Activated CD8-positive, alpha-beta memory T cell treated with anti-CD3 and anti-CD28 coated beads for 4 hours (primary cell): ENCODE measurements around the gene RGS9.
"Not testable (repeated sequence)": the region's sequence is repeated elsewhere in the genome, so short reads cannot be mapped to it uniquely, and the experiment has no call there.

ENCODE experiments used
- DNase-seq, 2 donors: peaks; one replicate each; pipeline ENCODE4 v3.0.0-alpha.2; 2020; ENCODE audit warnings: low read depth in 2 of 2

Gene RGS9

GRCh38 chr17:65183736-65184135 is 46.6 kb downstream of the RGS9 start:
- DNase-seq = no peak

- no peak for DNase-seq
Measured at GRCh38 chr17:65184235-65184959, 47.2 kb downstream of the RGS9 start.

- no peak for DNase-seq
Measured at GRCh38 chr17:65185062-65185461, 47.9 kb downstream of the RGS9 start.

DNA sequence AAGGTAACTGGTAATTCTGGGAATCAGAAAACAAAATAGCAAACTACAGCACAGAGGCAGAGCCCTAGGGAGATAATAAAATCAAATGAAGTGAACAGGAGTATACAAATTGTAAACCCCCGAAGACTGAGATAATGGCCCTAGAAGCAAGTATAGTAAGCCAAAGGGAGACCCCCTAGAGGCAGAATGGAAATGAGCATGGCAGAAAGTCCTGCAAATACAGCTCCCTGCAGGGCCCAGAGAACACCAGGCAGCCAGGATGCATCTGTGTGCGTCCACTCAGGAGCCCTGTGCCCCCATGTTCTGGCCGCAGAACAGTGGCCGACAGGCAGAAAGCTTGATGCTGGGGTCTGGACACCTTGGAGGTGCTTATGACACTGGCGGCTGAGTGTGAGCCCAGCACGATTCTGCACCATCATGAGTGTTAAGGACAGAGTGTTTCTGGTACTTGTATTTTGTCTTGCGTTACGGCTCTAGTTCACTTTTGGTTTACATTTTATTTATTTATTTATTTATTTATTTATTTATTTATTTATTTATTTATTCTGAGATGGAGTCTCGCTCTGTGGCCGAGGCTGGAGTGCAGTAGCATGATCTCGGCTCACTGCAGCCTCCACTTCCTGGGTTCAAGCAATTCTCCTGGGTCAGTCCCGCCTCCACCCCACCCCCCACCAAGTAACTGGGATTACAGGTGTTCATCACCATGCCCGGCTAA is 48.7 kb downstream of the RGS9 start:
- DNase-seq = no peak

GRCh38 chr17:65190467-65191097 is 53.4 kb downstream of the RGS9 start:
- DNase-seq = no peak

GRCh38 chr17:65191811-65192740 is 54.9 kb downstream of the RGS9 start:
- DNase-seq = no peak

- no peak for DNase-seq
Measured at GRCh38 chr17:65193305-65193704, 56.1 kb downstream of the RGS9 start.

DNA sequence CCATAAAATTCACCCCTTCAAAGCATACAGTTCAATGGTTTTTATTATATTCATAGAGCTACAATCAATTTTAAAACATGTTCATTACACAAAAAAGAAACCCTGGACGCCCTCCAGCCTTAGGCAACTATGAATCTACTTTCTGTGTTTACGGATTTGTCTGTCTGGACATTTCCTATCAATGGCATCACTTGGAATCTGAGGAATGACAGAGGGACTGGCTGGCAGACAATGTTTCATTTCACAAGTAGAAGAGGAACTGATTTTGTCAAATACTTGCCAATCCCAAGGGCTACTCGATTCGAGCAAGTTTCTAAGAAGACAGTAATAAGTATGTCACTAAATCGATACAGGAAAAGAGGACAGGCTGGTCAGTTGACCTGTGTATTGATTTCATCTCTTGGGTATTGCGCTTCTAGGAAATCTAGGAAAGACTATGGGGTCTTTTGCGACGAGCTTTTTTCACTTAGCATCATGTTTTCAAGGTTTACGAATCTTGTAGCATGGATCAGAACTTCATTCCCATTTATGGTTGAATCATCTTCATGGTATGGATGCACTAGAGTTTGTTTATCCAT is 56.6 kb downstream of the RGS9 start:
- no peak for DNase-seq

- no peak for DNase-seq
Measured at GRCh38 chr17:65194670-65195334, 57.6 kb downstream of the RGS9 start.

DNA sequence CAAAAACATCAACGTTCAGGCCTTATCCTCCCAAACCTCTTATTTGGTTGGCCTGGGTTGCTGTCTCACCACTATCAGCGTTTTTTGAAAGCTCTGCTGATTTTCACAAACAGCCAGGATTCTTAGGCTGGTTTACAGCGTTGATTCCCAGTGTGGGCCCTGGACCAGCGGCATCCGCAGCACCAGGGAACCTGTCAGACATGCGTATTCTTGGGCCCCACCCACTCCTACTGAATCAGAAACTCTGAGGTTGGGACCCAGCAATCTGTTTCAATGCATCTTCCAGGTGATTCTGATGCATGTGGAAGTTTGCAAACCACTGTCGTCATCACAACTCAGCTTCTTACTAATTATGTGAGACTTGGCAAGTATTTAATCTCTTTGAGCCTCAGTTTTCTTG is 58.5 kb downstream of the RGS9 start:
- DNase-seq = no peak

- no peak for DNase-seq
Measured at GRCh38 chr17:65196617-65197016, 59.4 kb downstream of the RGS9 start.

- no peak for DNase-seq
Measured at GRCh38 chr17:65197201-65197600, 60.0 kb downstream of the RGS9 start.

DNA sequence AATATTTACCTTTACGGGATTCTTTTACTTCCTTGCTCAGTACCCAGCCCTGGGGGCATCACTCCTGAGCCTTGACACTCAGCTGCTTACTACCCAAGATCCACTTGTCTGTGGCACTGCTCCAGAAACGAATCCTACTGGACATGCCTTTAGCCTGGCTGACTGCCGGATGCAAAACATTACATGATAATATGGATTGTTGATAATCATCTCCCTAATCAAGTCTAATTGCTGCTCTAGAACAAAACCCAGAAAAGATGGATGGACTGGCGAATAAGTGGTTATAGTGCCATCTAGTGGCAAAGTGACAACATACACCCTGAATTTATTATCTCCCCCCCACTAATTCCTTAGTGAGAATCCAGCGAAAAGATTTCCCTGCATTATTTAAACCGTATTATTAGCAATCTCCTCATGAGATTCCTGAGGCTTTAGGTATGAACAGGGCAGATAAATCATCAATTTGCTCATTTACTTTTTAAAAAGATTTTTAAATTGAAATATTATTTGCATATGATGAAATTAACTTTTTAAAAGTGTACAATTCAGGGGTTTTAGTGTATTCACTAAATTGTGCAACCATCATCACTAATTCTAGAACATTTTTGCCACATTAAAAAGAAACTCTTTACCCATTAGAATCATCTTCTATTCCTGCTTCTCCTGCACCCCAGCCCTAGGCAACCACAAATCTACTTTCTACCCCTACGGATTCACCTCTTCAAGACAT is 61.6 kb downstream of the RGS9 start:
- no peak for DNase-seq

DNA sequence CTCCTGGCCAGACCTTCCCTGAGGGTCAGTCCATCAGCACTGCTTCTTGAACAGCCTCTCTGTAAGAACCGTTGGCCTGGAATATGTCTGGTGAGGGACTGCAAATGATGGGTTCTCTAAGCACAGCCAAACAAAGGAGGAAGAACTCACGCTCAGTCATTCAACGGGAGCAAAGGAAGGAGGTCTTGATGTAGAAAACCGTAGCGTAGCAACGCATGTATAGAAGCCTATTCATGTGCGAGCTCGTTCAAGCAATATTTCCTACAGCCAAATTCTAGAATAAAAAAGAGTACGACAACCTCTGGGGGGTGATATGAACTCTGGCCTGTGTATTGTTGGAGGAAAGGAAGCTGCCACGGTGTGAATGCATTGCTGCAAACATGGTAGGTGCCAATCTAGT is 64.2 kb downstream of the RGS9 start:
- no peak for DNase-seq

DNA sequence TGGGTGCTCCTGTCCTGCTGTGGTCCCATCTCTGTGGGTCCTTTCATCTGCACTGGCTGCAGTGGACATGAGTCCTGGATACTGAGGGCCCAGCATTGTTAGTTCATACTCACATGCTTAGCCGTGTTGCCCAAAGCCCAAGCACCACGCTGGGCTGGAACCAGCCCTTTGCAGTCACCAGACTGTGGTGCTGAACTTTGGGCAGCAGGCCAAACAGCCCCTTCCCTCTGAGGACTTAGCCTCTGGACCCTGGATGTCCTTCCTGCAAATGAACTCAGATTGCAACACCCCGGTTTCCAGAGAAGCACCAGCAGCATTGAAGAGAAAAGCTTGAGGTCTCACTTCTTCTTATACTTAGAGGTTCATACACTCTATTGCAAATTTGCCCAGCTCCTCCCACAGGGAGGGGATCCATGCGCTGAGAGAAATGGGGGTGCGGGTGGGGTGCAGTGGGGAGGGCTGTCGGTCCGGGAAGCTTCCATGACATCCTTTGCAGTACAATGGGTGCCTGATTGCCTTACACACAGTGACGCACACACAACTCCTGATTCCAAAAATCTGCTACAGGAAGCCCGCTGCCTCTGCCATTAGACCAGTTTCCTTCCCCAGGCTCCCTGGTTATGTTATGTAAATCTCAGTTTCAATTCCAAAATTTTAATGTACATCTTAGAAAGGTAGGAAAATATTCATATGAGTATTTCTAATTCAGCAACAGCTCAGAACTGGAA is 65.8 kb downstream of the RGS9 start:
- no peak for DNase-seq

GRCh38 chr17:65204001-65204400 is 66.8 kb downstream of the RGS9 start:
- no peak for DNase-seq

DNA sequence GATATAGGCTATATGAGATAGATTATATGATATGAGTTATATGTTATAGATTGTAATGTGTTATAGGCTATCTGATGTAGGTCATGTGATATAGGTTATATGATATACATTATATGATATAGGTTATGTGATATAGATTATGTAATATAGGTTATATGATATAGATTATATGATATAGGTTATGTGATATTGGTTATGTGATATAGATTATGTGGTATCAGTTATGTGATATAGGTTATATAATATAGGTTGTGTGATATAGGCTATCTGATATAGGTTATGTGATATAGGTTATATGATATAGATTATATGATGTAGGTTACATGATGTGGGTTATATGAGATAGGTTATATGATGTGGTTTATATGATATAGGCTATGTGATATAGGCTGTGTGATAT is 68.5 kb downstream of the RGS9 start:
- no peak for DNase-seq

- not testable (repeated sequence) for DNase-seq
Measured at GRCh38 chr17:65207448-65207847, 70.3 kb downstream of the RGS9 start.

DNA sequence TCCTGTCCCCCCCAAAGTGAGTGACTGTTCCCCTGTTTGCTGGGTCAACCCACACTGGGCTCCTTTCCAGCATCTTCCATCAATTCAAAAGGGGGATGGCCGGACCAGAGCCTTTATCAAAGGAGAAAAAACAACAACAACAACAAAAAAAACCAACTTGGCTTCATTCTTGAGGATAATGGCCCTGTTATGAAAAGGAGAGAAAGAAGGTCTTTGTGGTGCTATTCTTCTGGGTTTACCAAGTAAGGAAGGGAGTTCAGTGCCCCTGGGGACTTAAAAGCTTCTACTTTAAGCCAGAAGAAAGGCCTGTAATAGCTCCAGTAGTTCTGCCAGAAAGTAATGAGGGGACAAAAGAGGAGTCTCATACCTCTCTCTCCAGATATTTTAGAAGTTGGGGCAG is 71.5 kb downstream of the RGS9 start:
- no peak for DNase-seq

DNA sequence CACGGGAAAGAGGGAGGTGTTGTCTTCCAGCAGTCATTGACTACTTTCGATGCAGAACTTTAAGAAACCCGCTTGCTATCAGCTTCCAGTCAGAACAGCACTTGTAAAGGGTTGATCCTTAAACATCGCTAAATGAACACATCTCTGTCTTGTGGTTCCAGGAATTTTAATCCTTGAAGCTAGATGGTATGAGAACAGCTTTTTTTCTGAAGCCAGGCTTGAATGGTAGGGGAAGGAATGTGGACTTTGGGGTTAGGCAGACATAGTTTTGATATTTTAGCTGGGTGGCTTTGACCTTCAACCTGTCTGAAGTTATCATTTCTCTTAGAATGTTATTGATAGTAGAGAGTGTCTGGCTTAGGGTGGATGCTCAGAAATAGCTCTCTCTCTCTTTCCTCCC is 81.1 kb downstream of the RGS9 start:
- DNase-seq = no peak
